Upper lobe of right lung (tissue), 1 donor: ENCODE data around the gene DNAH5. TPM values are rescaled to one million over a fixed set of nuclear protein-coding genes. Genes with fewer than 3 reads are reported as not detected.

Experiments used
- ATAC-seq: fragments of 200-7000 bp; cut with Tn5 transposase; one replicate; pipeline ENCODE4 v1.9.1; 2020; ENCODE audit warnings: mild to moderate bottlenecking, moderate library complexity
- DNase-seq: peaks from one replicate; pipeline ENCODE4 v3.0.0-alpha.2; 2020
- H3K27ac ChIP-seq: fragments of 200-600 bp; one replicate; pipeline ENCODE4 v1.8.0; 2022
- H3K27me3 ChIP-seq: fragments of 200-600 bp; one replicate; pipeline ENCODE4 v1.8.0; 2022; ENCODE audit warnings: mild to moderate bottlenecking
- H3K36me3 ChIP-seq: fragments of 200-600 bp; one replicate; pipeline ENCODE4 v1.8.0; 2022
- H3K4me1 ChIP-seq: fragments of 200-600 bp; one replicate; pipeline ENCODE4 v1.8.0; 2022
- H3K4me3 ChIP-seq: fragments of 200-600 bp; one replicate; pipeline ENCODE4 v1.8.0; 2022; ENCODE audit warnings: mild to moderate bottlenecking
- H3K9me3 ChIP-seq: fragments of 200-600 bp; one replicate; pipeline ENCODE4 v1.8.0; 2022
- CTCF ChIP-seq: fragments of 200-600 bp; IDR thresholded peaks from one replicate; pipeline ENCODE4 v1.8.0; 2022; ENCODE audit warnings: antibody characterized with exemption
- intact Hi-C: fragments of 100-400 bp; cut with DNase I; formaldehyde crosslinking; loops from one replicate; pipeline ENCODE4 v1.11.0; 2022
- total RNA-seq: library from RNA; stranded (reverse); fragmentation: NEBNext Ultra II Directional; extraction: Animal tissue kit (Norgen Biotek cat#: 25700); gene quantifications from one replicate; pipeline ENCODE4 v1.2.1, GENCODE V29; 2021
- donor health status: DM: no; HTN: yes; CAD: no; lungs with severe emphysema.

DNAH5 gene
- total RNA-seq, 1 donor from 2014 or later: 4.6 TPM

GRCh38 chr5:13771011-13771571 is 173.4 kb downstream of the DNAH5 start:
- Histone ChIP-seq H3K4me3 (no peak overlapping the region), H3K27me3 (no peaks in the 10 kb centered on the region), H3K4me1 (no peaks in the 10 kb centered on the region), H3K36me3 (no peaks in the 10 kb centered on the region), H3K27ac (no peak overlapping the region), H3K9me3 (no peaks in the 10 kb centered on the region)
- DNase-seq: no peak
- no peak for TF ChIP-seq CTCF
- ATAC-seq: no peak
- intact Hi-C loops: no loop called here

GRCh38 chr5:13766236-13766635 is 178.3 kb downstream of the DNAH5 start:
- Histone ChIP-seq H3K27ac (no peak overlapping the region), H3K4me3 (no peak overlapping the region), H3K27me3 (no peaks in the 10 kb centered on the region), H3K9me3 (no peaks in the 10 kb centered on the region), H3K4me1 (no peaks in the 10 kb centered on the region), H3K36me3 (no peaks in the 10 kb centered on the region)
- intact Hi-C loops: no loop called here
- TF ChIP-seq CTCF: no peak
- ATAC-seq (no peak), DNase-seq (no peak)

GRCh38 chr5:13763719-13764118 is 180.8 kb downstream of the DNAH5 start:
- TF ChIP-seq CTCF: no peak
- DNase-seq (no peak), ATAC-seq (no peak)
- no peaks in the 10 kb centered on the region for H3K27me3 ChIP-seq
- H3K9me3 ChIP-seq: no peaks in the 10 kb centered on the region
- no peak overlapping the region for H3K27ac ChIP-seq
- no peaks in the 10 kb centered on the region for H3K4me1 ChIP-seq
- no peaks in the 10 kb centered on the region for H3K36me3 ChIP-seq
- no peak overlapping the region for H3K4me3 ChIP-seq
- intact Hi-C loops: no loop called here

GRCh38 chr5:13749766-13750165 is 194.7 kb downstream of the DNAH5 start:
- no peaks in the 10 kb centered on the region for H3K27me3 ChIP-seq
- no peak for DNase-seq
- intact Hi-C loops: no loop called here
- H3K36me3 ChIP-seq: no peaks in the 10 kb centered on the region
- no peak overlapping the region for H3K4me3 ChIP-seq
- ATAC-seq: no peak
- peaks cover 4% of the 10 kb centered on the region for H3K9me3 ChIP-seq
- no peaks in the 10 kb centered on the region for H3K4me1 ChIP-seq
- no peak for TF ChIP-seq CTCF
- H3K27ac ChIP-seq: no peak overlapping the region

GRCh38 chr5:13746026-13746425 is 198.5 kb downstream of the DNAH5 start:
- intact Hi-C loops: no loop called here
- H3K27me3 ChIP-seq: no peaks in the 10 kb centered on the region
- no peak overlapping the region for H3K27ac ChIP-seq
- DNase-seq (no peak), ATAC-seq (no peak)
- H3K4me3 ChIP-seq: no peak overlapping the region
- H3K9me3 ChIP-seq: peaks cover 4% of the 10 kb centered on the region
- H3K36me3 ChIP-seq: no peaks in the 10 kb centered on the region
- no peaks in the 10 kb centered on the region for H3K4me1 ChIP-seq
- no peak for TF ChIP-seq CTCF

GRCh38 chr5:13745508-13745907 is 199.0 kb downstream of the DNAH5 start:
- peaks cover 4% of the 10 kb centered on the region for H3K9me3 ChIP-seq
- H3K27me3 ChIP-seq: no peaks in the 10 kb centered on the region
- H3K4me1 ChIP-seq: no peaks in the 10 kb centered on the region
- no peaks in the 10 kb centered on the region for H3K36me3 ChIP-seq
- ATAC-seq (no peak), DNase-seq (no peak)
- intact Hi-C loops: no loop called here
- no peak overlapping the region for H3K27ac ChIP-seq
- no peak overlapping the region for H3K4me3 ChIP-seq
- no peak for TF ChIP-seq CTCF
